Epithelial cell of prostate (primary cell): Measurements from ENCODE around the gene NPAS3.
A peak's percentile ranks its signal among the peaks of the same experiment; 100 is the strongest.

Source experiments
- DNase-seq: peaks from one replicate; pipeline ENCODE4 v3.0.0-alpha.2; 2011; ENCODE audit warnings: low read depth, low spot score
- H3K27ac ChIP-seq: fragments of 450-650 bp; 2 replicates; pipeline ENCODE4 v1.5.1; 2017; ENCODE audit warnings: mild to moderate bottlenecking

The NPAS3 gene

DNA sequence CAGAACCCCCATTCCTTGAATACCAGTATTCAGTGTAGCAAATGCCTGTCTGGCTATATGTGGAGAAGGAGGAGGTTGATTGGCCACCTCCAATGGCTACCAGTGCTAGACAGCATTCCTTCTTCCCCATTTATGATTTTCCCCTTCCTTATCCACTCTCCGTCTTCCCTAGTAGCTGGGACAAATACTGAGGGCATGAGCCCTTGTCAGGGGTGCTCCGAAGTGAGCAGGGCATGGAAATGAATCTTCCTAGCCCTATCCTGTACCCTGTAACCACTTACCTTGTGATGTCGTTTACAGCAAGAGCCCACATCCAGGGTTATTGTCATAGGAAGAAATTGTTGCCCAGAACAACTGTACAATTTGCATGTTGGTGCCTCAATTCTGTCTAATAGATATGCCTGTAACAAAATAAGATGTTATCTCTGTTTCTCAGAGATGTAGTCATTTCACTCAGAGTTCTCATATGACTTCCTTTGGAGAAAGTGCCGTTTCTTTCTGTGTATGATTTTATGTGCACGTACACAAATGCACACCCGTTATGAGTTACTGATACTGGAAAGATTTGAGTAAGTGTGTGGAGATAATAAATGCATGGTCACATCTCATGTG lies 588.5 kb downstream of the NPAS3 start:
- no peak for DNase-seq

GRCh38 chr14:33528655-33529054 lies 590.0 kb downstream of the NPAS3 start:
- no peak for DNase-seq
- no peak overlapping the region for H3K27ac ChIP-seq

More for the DNA sequence above, 588.5 kb downstream of the NPAS3 start:
- no peak overlapping the region for H3K27ac ChIP-seq

- H3K27ac ChIP-seq, result no peak overlapping the region
- no peak for DNase-seq
Measured at GRCh38 chr14:33529787-33530757, 591.4 kb downstream of the NPAS3 start.

DNA sequence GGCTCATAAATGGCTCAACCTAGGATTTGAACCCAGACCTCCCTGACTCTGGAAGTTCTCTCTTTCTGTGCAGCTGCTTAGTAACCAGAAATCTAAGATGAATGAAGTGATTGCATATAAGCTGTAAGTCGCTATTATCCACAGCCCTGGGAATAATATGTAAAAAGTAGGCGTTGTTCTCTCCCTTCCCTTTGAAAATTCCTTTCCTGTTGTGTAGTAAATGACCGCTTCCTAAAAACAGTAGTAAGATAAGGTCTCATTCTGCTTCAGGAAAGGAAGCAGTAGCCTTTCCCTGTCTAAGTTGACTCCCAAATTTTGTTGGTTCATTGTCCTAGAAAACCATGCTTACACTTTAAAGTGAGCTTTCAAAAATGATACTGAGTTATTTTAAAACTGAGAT lies 593.9 kb downstream of the NPAS3 start:
- DNase-seq, result no peak
- H3K27ac ChIP-seq, result no peak overlapping the region

DNA sequence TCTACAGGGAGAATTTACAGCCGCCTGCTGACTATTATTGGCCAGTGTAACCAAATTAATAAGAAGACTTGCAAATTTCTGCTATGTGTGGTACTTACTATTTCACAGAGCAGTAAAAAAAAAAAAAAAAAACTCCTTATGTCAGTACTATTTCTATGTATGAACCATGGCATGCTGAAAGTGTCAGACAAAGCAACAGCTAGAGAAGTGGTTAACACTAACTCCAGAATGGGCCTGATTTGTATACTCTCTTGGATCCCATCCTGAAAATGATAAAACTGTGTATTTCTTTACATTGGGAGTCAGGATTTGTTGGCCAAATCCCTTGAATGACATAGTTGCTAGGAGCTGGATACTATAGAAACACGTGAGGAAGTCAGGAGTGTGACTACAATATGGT lies 595.4 kb downstream of the NPAS3 start:
- DNase-seq, result no peak
- H3K27ac ChIP-seq, result no peak overlapping the region

DNA sequence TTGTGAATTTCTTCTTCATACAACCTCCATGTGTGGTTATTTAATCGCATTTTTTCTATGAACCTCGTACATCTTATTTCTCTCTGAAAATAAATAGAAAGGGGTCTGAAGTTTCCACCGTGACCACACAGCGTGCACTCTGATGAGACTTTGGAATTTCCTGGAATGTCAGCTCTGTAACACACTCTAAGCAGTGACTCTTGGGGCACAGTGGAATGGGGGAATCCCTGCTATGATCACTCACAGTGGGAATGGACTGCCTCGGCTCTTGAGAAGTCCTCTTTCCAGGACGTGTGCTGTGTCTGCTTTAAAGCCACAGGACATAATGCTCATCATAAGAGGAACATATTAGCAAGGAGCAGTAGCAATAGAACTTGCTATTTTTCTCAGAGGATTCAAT lies 596.0 kb downstream of the NPAS3 start:
- no peak for DNase-seq

GRCh38 chr14:33539918-33540357 lies 601.3 kb downstream of the NPAS3 start:
- DNase-seq, result no peak
- no peak overlapping the region for H3K27ac ChIP-seq

More for the DNA sequence above, 596.0 kb downstream of the NPAS3 start:
- no peak overlapping the region for H3K27ac ChIP-seq

- H3K27ac ChIP-seq, result no peak overlapping the region
- no peak for DNase-seq
Measured at GRCh38 chr14:33541171-33541570, 602.5 kb downstream of the NPAS3 start.

- DNase-seq, result no peak
Measured at GRCh38 chr14:33542338-33543287, 603.9 kb downstream of the NPAS3 start.

GRCh38 chr14:33545696-33546095 lies 607.0 kb downstream of the NPAS3 start:
- no peak overlapping the region for H3K27ac ChIP-seq
- DNase-seq, result no peak

More at GRCh38 chr14:33542338-33543287, 603.9 kb downstream of the NPAS3 start:
- no peak overlapping the region for H3K27ac ChIP-seq

GRCh38 chr14:33548606-33549005 lies 609.9 kb downstream of the NPAS3 start:
- no peak for DNase-seq
- no peak overlapping the region for H3K27ac ChIP-seq

DNA sequence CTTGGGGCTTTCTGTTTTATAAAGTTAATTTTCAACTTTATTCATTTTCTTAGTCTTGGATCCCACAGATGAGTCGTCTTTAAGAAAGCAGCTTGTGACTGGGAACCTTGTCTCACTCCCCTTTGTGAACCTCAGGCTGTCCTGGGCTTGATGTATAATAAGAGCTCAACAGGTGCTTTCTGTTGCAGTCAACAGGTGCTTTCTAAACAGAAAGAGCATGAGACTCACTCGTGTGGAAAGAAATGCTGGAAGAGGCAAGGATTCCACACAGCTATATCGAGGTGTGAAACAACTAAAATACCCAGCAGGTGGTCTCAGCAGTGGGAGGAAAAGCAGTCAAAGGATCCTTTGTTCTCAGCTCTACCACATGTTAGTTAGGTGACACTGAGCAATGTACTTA lies 613.3 kb downstream of the NPAS3 start:
- H3K27ac ChIP-seq, result no peak overlapping the region
- no peak for DNase-seq

DNA sequence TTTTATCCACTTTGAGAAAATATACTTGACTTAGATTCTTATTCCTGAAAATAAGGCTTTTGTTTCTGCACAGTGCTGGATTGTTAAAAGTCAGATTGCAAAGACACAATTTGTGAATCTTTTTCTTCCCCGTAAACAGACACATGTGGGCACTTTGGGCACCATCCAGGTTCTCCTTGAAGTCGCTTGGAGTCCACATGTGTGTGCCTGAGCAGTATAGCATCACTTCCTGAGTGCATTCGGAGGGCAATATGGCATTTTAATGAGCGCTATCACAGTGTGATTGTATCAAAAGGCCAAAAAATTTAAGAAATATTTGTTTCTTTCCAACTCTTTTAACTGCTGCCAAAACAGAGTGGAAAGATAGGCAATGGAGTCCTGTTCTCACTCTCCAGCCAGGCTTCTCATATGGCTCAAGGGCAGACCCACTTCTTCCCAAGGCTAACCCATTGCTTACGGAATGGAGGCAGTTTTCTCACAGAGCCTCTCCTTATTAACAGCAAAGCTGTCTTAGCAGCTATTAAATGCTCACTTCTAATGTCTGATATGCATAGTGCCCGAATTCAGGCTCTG lies 615.1 kb downstream of the NPAS3 start:
- no peak for DNase-seq
- no peak overlapping the region for H3K27ac ChIP-seq

DNA sequence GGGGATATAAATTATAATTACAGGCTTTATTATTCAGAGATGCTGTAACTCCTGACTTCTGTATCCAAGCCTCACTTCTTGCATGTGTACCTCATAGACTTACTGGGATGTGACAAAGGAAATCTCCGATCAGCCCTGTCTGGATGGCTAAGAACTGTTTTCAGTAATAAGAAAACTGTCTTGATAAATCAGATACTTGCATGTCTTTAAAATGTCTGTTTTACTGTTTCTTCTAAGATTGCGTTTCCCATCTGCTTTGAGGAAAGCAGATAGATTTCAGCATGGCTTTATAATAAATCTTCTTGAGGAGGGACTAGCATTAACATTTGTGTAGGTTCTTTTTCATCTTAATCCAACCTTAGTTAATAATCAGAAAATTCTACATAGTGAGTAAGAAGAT lies 616.3 kb downstream of the NPAS3 start:
- no peak for DNase-seq
- no peak overlapping the region for H3K27ac ChIP-seq

- peak overlapping the region; percentile 11 for H3K27ac ChIP-seq
- DNase-seq, result no peak
Measured at GRCh38 chr14:33555710-33556350, 617.2 kb downstream of the NPAS3 start.

- H3K27ac ChIP-seq, result peak overlapping the region; percentile 11
- peak; percentile 54 for DNase-seq
Measured at GRCh38 chr14:33556382-33557121, 617.9 kb downstream of the NPAS3 start.

GRCh38 chr14:33560718-33561431 lies 622.2 kb downstream of the NPAS3 start:
- no peak overlapping the region for H3K27ac ChIP-seq
- no peak for DNase-seq

DNA sequence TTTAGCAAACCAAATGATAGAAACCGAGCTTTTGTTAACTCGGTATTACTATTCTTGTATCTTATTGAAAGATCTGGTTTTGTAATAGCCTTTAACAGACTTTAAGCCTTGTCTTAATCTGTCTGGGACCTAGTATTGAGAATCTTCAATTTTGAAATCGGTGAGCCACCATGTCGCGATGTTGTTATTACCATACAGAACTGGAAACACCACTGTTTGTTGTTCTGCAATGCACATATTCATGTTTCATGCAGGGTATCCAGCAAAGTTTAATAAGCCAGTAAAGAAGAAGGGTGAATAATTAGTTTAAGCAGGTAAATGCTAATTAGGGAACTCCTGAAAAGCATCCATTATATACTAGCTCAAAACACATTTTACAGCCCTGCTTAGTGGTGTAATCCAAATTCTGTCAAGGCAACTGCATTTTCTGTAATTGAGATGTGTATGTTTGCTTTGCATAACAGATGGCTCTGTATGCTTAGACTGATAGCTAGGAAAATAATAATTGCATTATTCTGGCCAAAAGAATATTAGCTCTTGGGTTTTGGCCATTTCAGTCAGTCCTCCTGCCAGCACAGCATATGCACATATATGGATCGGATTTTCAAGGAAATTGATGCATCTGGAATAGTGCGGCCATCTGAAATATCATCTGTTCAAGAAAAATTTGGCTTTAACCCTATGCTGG lies 623.0 kb downstream of the NPAS3 start:
- no peak for DNase-seq
- no peak overlapping the region for H3K27ac ChIP-seq
